H9 (cell line): ENCODE results near the gene CNOT9. TPM values are rescaled to one million over a fixed set of nuclear protein-coding genes. Genes with fewer than 3 reads are reported as not detected.

ENCODE experiments used
- DNase-seq: peaks from one replicate; pipeline ENCODE4 v3.0.0-alpha.2; 2017
- H2AFZ ChIP-seq: one replicate; pipeline ENCODE4 v1.6.1; 2013; ENCODE audit warnings: mild to moderate bottlenecking, low read length, control low read depth, moderate library complexity
- H2AK5ac ChIP-seq: 2 replicates; pipeline ENCODE4 v1.6.1; 2013; ENCODE audit warnings: low read length, control low read depth, mixed read lengths; ENCODE audit not compliant: insufficient read length
- H2BK120ac ChIP-seq: one replicate; pipeline ENCODE4 v1.6.1; 2013; ENCODE audit warnings: low read depth, mild to moderate bottlenecking, low read length, control low read depth, inconsistent platforms; ENCODE audit not compliant: poor library complexity, severe bottlenecking
- H2BK12ac ChIP-seq: 2 replicates; pipeline ENCODE4 v1.6.1; 2013; ENCODE audit warnings: low read length, control low read depth, mixed read lengths, low read depth; ENCODE audit not compliant: insufficient read length
- H2BK15ac ChIP-seq: 2 replicates; pipeline ENCODE4 v1.6.1; 2013; ENCODE audit warnings: low read depth, low read length, control low read depth
- H2BK20ac ChIP-seq: one replicate; pipeline ENCODE4 v1.6.1; 2013; ENCODE audit warnings: low read depth, mild to moderate bottlenecking, low read length, control low read depth, inconsistent platforms; ENCODE audit not compliant: poor library complexity, severe bottlenecking
- H2BK5ac ChIP-seq: 2 replicates; pipeline ENCODE4 v1.6.1; 2013; ENCODE audit warnings: low read length, control low read depth, mixed read lengths; ENCODE audit not compliant: insufficient read length
- H3K14ac ChIP-seq: 2 replicates; pipeline ENCODE4 v1.6.1; 2013; ENCODE audit warnings: low read length, control low read depth; ENCODE audit not compliant: insufficient read depth
- H3K18ac ChIP-seq: 2 replicates; pipeline ENCODE4 v1.6.1; 2013; ENCODE audit warnings: low read depth, mild to moderate bottlenecking, mixed read lengths, low read length, control low read depth; ENCODE audit not compliant: insufficient read length
- H3K23ac ChIP-seq: 2 replicates; pipeline ENCODE4 v1.6.1; 2013; ENCODE audit warnings: low read length, control low read depth, mixed read lengths, low read depth; ENCODE audit not compliant: insufficient read length
- H3K23me2 ChIP-seq: 2 replicates; pipeline ENCODE4 v1.6.1; 2013; ENCODE audit warnings: low read depth, mild to moderate bottlenecking, mixed read lengths, low read length, control low read depth; ENCODE audit not compliant: insufficient read length, poor library complexity, severe bottlenecking
- H3K27ac ChIP-seq: 2 replicates; pipeline ENCODE4 v1.5.1; 2013; ENCODE audit warnings: low read length, control low read depth, mixed read lengths, low read depth; ENCODE audit not compliant: insufficient read length
- H3K27me3 ChIP-seq: 2 replicates; pipeline ENCODE4 v1.6.1; 2013; ENCODE audit warnings: low read length, control low read depth, inconsistent platforms; ENCODE audit not compliant: insufficient read depth
- H3K4ac ChIP-seq: 2 replicates; pipeline ENCODE4 v1.6.1; 2013; ENCODE audit warnings: low read depth, mild to moderate bottlenecking, control low read depth, inconsistent platforms, low read length, moderate library complexity
- H3K4me1 ChIP-seq: 2 replicates; pipeline ENCODE4 v1.6.1; 2013; ENCODE audit warnings: low read length, control low read depth, inconsistent platforms; ENCODE audit not compliant: insufficient read depth
- H3K4me2 ChIP-seq: 2 replicates; pipeline ENCODE4 v1.6.1; 2013; ENCODE audit warnings: low read length, control low read depth, mixed read lengths; ENCODE audit not compliant: insufficient read length, insufficient read depth
- H3K56ac ChIP-seq: 2 replicates; pipeline ENCODE4 v1.6.1; 2013; ENCODE audit warnings: low read depth, mild to moderate bottlenecking, mixed read lengths, low read length, control low read depth; ENCODE audit not compliant: insufficient read length
- H3K79me1 ChIP-seq: 2 replicates; pipeline ENCODE4 v1.6.1; 2013; ENCODE audit warnings: low read depth, mild to moderate bottlenecking, moderate library complexity, low read length, control low read depth, inconsistent platforms; ENCODE audit not compliant: insufficient read depth, poor library complexity, severe bottlenecking
- H3K79me2 ChIP-seq: 2 replicates; pipeline ENCODE4 v1.6.1; 2013; ENCODE audit warnings: low read length, control low read depth, inconsistent platforms; ENCODE audit not compliant: insufficient read depth
- H3K9ac ChIP-seq: 2 replicates; pipeline ENCODE4 v1.6.1; 2013; ENCODE audit warnings: low read length, control low read depth, mixed read lengths; ENCODE audit not compliant: insufficient read length; ENCODE audit errors: extremely low read depth
- H3K9me3 ChIP-seq: one replicate; pipeline ENCODE4 v1.6.1; 2013; ENCODE audit warnings: low read depth, low read length, inconsistent platforms; ENCODE audit not compliant: control insufficient read depth
- H3T11ph ChIP-seq: one replicate; pipeline ENCODE4 v1.6.1; 2013; ENCODE audit warnings: mild to moderate bottlenecking, low read length, control low read depth, inconsistent platforms
- H4K20me1 ChIP-seq: one replicate; pipeline ENCODE4 v1.6.1; 2013; ENCODE audit not compliant: control insufficient read depth, insufficient read length, insufficient read depth
- H4K5ac ChIP-seq: 2 replicates; pipeline ENCODE4 v1.6.1; 2013; ENCODE audit warnings: low read depth, mild to moderate bottlenecking, mixed read lengths, low read length, control low read depth; ENCODE audit not compliant: insufficient read length
- H4K8ac ChIP-seq: replicated peaks from 2 replicates; pipeline ENCODE4 v1.6.1; 2013; ENCODE audit warnings: low read length, control low read depth, mixed read lengths, low read depth; ENCODE audit not compliant: insufficient read length
- H4K91ac ChIP-seq: 2 replicates; pipeline ENCODE4 v1.6.1; 2013; ENCODE audit warnings: low read depth, mild to moderate bottlenecking, moderate library complexity, mixed read lengths, low read length, control low read depth; ENCODE audit not compliant: insufficient read length
- H3K27ac Mint-ChIP-seq, 3 experiments: 2 replicates in 2 of 3; 3 replicates in 1 of 3; pipeline ENCODE4 v1.8.0; 2020 to 2021; ENCODE audit warnings: mixed read lengths in 3 of 3, mild to moderate bottlenecking in 1 of 3, moderate library complexity in 1 of 3
- H3K27me3 Mint-ChIP-seq: 2 replicates; pipeline ENCODE4 v1.8.0; 2021; ENCODE audit warnings: low read depth, mild to moderate bottlenecking, moderate library complexity, mixed read lengths
- H3K36me3 Mint-ChIP-seq, 3 experiments: 2 replicates in 2 of 3; 3 replicates in 1 of 3; pipeline ENCODE4 v1.8.0; 2020 to 2021; ENCODE audit warnings: low read depth in 3 of 3, mixed read lengths in 3 of 3; ENCODE audit not compliant: insufficient read depth in 1 of 3
- H3K4me1 Mint-ChIP-seq, 2 experiments: 2 replicates each; pipeline ENCODE4 v1.8.0; 2020; ENCODE audit warnings: mixed read lengths in 2 of 2
- H3K4me3 Mint-ChIP-seq, 2 experiments: 2 replicates in 1 of 2; 3 replicates in 1 of 2; pipeline ENCODE4 v1.8.0; 2020 to 2021; ENCODE audit warnings: mild to moderate bottlenecking in 2 of 2, mixed read lengths in 2 of 2, moderate library complexity in 1 of 2
- H3K9me3 Mint-ChIP-seq, 2 experiments: 2 replicates in 1 of 2; 3 replicates in 1 of 2; pipeline ENCODE4 v1.8.0; 2020; ENCODE audit warnings: mild to moderate bottlenecking in 2 of 2, mixed read lengths in 2 of 2, moderate library complexity in 1 of 2
- CTCF ChIP-seq: fragments of 200-600 bp; sonication (generic); conservative IDR thresholded peaks from 3 replicates; pipeline ENCODE4 v1.8.0; 2021; ENCODE audit warnings: antibody characterized with exemption, mild to moderate bottlenecking
- WGBS: extraction: QIAGEN DNeasy Blood & Tissue Kit; methylation state at CpG from one replicate; pipeline ENCODE4 v1.1.7; 2013; ENCODE audit warnings: missing lambda C conversion rate, low lambda C conversion rate, mixed read lengths; ENCODE audit not compliant: insufficient read length; ENCODE audit errors: extremely low coverage; 5-methylcytosine and 5-hydroxymethylcytosine counted together
- total RNA-seq: library from RNA; stranded (reverse); gene quantifications from 2 replicates; pipeline ENCODE4 v1.2.1, GENCODE V29; 2021

CNOT9 gene
- total RNA-seq, 1 experiment from 2014 or later, result 91.2 TPM

- Mint-ChIP-seq H3K27me3 (peaks cover under 1% of the 10 kb centered on the region), H3K9me3 (no peaks in the 10 kb centered on the region), H3K4me1 (no peaks in the 10 kb centered on the region), H3K4me3 (no peak overlapping the region), H3K27ac (no peak overlapping the region), H3K36me3 (peaks cover 32 to 78% (median 73%) of the 10 kb centered on the region in 3 experiments; a peak in 6 of 7 replicates)
- Histone ChIP-seq H3K23me2 (no peaks in the 10 kb centered on the region), H3K14ac (no peak overlapping the region), H3K18ac (no peak overlapping the region), H4K20me1 (no peaks in the 10 kb centered on the region), H3K9me3 (no peaks in the 10 kb centered on the region), H2BK15ac (no peak overlapping the region), H3K9ac (no peak overlapping the region), H3K4me1 (no peaks in the 10 kb centered on the region), H3K4me2 (no peak overlapping the region), H3K79me1 (no peaks in the 10 kb centered on the region), H3K23ac (no peak overlapping the region), H3K4ac (no peak overlapping the region), H3K27me3 (no peaks in the 10 kb centered on the region), H4K91ac (no peak overlapping the region), H3K56ac (no peak overlapping the region), H2BK20ac (no peak overlapping the region), H3K27ac (no peak overlapping the region), H4K8ac (no peak overlapping the region), H2BK5ac (no peak overlapping the region), H3T11ph (no peak overlapping the region), H2BK12ac (no peak overlapping the region), H2BK120ac (no peak overlapping the region), H3K79me2 (no peaks in the 10 kb centered on the region), H2AK5ac (no peak overlapping the region), H4K5ac (no peak overlapping the region), H2AFZ (no peak overlapping the region)
- TF ChIP-seq CTCF, result no peak
- no peak for DNase-seq
- WGBS, result no CpG with 5 or more reads among the region's 18 CpGs
Measured at GRCh38 chr2:218638372-218638771, 69.7 kb downstream of the CNOT9 start.
